Loucy (cell line): ENCODE measurements around the gene GALNT18.

Source experiments
- EZH2phosphoT487 ChIP-seq: fragments of 200-600 bp; IDR thresholded peaks from 2 replicates; pipeline ENCODE4 v1.6.1; 2018; ENCODE audit warnings: antibody characterized with exemption, mild to moderate bottlenecking, moderate library complexity, borderline replicate concordance
- TF ChIP-seq, protein P1 (sequence below): fragments of 200-600 bp; sonication (generic); conservative IDR thresholded peaks from 2 replicates; pipeline ENCODE4 v1.5.1; 2014; ENCODE audit warnings: mild to moderate bottlenecking, antibody characterized with exemption, low read length

DNA sequence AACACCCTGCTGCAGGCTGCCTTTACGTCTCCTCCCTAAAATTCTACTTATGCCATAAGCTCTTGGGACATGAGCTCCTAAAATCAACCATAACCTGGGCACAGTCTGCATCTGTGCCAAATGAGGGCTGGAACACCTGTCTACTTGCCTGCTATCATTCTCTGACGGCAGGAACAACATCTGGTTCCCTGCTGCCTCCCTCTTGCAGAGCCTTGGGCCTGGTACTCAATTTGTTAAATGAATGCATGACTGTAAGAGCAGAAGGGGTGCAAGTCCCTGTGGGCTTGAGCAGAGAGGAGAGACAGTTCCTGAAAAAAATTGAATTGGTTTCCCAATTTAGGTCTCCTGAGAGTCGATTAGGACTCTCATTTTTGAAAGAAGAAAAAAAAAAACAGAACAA, 202.1 kb downstream of the GALNT18 start:
- TF ChIP-seq, protein P1, sequence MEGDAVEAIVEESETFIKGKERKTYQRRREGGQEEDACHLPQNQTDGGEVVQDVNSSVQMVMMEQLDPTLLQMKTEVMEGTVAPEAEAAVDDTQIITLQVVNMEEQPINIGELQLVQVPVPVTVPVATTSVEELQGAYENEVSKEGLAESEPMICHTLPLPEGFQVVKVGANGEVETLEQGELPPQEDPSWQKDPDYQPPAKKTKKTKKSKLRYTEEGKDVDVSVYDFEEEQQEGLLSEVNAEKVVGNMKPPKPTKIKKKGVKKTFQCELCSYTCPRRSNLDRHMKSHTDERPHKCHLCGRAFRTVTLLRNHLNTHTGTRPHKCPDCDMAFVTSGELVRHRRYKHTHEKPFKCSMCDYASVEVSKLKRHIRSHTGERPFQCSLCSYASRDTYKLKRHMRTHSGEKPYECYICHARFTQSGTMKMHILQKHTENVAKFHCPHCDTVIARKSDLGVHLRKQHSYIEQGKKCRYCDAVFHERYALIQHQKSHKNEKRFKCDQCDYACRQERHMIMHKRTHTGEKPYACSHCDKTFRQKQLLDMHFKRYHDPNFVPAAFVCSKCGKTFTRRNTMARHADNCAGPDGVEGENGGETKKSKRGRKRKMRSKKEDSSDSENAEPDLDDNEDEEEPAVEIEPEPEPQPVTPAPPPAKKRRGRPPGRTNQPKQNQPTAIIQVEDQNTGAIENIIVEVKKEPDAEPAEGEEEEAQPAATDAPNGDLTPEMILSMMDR: no peak
- TF ChIP-seq EZH2phosphoT487: no peak
